Measurements from ENCODE around the gene MYH10.

Gene MYH10

GRCh38 chr17:8602679-8603078 is 27.8 kb downstream of the MYH10 start:
- DNase-seq, result no peak

GRCh38 chr17:8599351-8600011 is 31.0 kb downstream of the MYH10 start:
- DNase-seq, result no peak

DNA sequence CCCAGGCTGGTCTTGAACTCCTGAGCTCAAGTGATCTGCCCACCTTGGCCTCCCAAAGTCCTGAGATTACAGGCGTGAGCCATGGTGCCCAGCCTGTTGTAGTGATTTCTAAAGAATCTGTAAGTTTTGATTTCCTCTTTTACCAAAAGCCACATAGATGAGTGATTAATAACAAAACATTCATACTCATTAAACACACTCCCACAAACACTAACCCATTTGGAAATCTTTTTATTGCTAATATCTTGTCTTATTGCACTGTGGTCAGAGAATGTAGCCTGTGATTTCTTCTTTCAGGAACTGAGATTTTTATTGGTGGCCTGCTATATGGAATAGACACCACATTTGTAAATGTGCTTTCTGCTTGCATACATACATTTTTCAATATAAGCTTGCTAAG is 31.6 kb downstream of the MYH10 start:
- no peak for DNase-seq

GRCh38 chr17:8593830-8594229 is 36.7 kb downstream of the MYH10 start:
- DNase-seq, result no peak

DNA sequence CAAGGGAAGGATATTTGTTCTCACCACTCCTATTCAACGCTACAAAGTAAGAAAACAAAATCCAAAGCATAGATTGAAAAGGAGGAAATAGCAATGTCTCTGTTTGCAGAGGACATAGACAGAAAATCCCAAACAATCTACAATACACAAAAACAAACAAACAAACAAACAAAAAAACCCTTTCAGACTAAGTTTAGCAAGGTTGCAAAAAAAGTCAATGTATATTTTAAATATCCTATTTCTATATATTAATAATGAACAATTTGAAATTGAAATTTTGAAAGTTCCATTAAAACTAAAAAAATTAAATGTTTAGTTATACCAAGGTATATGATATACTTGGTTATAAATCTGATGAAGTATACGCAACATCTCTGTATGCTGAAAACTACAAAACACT is 37.2 kb downstream of the MYH10 start:
- no peak for DNase-seq

GRCh38 chr17:8588877-8589554 is 41.5 kb downstream of the MYH10 start:
- DNase-seq, result no peak

- no peak for DNase-seq
Measured at GRCh38 chr17:8586766-8587165, 43.8 kb downstream of the MYH10 start.

DNA sequence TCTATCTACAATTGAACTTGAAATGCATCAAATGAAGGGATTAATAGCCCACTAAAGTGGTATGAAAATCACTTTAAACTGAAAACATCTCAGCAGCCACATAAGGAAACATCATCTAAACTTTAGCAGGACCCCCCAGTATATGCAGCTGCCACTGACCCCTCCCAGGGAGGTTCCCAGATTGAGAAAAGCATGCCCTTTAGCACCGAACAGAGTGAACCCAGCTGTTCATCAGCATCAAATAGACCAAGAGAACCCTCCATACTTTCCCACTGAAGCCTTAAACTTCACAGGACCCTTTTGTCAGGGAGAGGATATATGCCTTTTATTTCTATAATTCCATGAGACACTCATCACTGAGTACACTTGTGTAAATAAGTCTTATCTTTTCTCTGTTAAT is 44.6 kb downstream of the MYH10 start:
- no peak for DNase-seq

GRCh38 chr17:8583954-8584353 is 46.6 kb downstream of the MYH10 start:
- no peak for DNase-seq

DNA sequence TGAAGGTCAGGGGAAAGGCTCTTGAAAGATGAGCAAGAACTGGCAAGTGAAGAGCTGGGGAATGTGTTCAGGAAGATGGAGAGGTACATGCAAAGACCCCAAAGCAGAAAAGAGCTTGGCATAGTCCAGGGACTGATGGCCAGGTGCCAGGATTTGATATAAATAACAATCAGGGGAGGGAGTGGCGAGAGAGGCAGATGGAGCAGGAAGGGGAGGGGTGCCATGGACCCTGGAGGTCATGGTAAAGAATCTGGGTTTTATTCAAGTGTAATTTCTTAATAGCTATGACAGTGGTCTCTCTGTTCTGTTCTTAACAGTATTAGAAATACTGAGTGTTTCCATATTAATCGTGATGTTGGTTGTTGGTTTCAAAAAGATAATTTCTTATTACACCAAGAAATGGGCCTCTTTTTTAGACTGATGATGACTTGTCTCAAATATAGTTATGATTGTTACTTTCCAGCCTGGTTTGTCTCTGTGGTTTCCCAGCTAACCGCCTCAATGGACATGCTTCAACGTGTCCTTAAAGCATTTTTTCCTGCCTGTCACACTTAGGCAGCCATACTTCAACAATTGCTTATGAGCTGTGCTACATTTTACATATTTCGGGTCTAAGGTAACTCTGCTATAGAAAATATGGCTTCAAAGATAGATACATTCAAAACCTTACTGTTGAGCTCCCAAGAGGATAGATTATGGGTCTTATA is 49.4 kb downstream of the MYH10 start:
- DNase-seq, result no peak

GRCh38 chr17:8577868-8578267 is 52.7 kb downstream of the MYH10 start:
- DNase-seq, result no peak

DNA sequence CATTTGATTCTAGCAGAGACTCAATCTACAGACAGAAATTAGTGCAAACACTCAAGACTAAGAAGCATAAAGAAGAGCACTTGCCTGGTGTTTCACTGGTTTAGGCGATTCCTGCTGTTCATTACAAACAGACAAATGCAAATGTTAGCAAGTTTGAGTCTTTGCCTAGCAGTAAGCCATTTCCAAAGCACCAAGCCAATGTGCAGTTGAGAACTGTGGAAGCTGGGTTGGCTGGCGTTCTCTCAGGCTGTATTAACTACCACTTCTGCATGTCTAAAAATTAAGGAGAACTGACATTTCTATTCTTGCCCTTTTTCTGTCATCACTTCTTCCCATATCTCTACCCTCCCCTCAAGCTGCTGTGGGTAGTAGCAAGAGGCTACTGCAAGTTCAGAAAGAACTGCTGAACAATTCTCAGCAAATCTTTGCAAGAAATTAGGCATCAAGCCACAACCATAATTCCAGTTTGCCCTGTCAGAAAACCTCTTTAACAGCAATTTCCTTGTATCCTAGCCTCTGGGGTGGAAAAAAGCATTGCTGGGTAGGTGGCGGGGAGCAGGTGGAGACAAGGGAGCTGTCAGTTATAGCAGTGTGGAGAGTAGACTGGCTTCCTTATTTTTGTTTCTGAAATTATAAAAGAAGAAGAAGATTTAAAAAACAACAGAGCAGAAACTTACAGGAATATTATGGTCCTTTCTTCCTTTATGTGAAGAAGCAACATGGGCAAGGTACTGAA is 53.8 kb downstream of the MYH10 start:
- DNase-seq, result no peak

DNA sequence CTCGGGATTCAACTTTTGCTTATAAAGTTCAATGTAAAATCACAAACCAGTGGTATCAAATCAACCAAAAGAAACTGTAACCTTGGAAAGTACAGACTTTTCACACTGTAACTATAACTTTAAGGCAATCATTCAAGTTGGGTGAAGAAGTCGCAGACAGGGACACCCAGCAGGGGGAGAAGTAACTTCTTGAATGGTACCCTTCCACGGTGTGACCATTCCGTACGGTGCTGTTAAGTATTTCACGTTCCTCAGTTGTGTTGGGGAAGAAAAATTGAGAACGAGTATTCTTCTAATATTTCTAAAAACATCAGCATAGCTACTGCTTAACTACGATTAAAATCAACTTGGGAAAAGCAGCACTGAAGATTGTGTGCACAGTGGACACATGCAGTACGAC is 55.8 kb downstream of the MYH10 start:
- no peak for DNase-seq

DNA sequence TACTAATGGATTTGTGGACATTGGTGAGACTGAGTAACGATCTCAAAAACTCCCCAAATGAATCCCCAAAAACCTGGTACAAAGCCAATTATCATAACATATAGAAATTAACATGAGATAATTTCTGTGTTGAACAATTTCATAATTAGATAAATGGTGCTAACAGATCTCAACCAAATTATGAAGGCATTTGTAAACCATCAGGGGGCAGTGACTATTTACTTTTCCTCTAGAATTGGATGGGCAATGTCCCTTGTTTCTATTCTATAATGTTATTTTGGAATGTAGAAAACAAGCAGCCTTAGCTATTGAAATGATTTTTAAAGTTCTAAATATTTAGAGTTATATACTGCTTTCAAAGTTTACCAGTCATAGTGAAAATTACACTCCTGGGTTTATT is 57.8 kb downstream of the MYH10 start:
- DNase-seq, result no peak

GRCh38 chr17:8563981-8564602 is 66.4 kb downstream of the MYH10 start:
- no peak for DNase-seq

GRCh38 chr17:8563024-8563776 is 67.3 kb downstream of the MYH10 start:
- DNase-seq, result no peak

GRCh38 chr17:8558144-8558543 is 72.4 kb downstream of the MYH10 start:
- no peak for DNase-seq

DNA sequence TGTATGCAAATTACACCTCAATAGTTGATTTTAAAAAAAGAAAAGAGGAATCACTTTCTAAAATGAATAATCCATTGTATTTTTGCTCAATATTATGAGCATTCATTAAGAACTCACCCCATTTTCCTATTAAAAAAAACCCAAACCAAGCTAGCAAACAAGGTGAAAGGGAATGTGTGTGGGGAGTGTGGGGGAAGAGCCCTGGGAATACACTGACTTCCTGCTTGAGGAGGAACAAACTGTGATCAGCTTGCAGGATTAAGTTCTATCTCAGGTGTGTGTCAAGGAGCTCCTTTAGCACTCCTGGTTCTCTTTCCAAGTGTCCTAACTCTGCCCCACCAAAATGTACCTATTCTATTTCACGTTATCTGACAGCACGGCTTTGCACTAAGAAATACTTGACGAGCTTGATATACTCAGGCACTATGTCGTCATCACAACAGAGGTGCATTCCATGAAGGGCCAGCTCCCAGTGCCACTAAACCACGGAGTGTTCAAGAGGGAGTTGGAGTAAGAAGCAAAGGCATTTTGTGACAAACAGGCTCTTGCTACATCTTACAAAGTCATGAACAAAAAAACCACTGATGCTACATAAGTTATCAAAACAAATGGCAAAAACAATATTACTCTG is 73.2 kb downstream of the MYH10 start:
- DNase-seq, result no peak

- no peak for DNase-seq
Measured at GRCh38 chr17:8556074-8556473, 74.5 kb downstream of the MYH10 start.

DNA sequence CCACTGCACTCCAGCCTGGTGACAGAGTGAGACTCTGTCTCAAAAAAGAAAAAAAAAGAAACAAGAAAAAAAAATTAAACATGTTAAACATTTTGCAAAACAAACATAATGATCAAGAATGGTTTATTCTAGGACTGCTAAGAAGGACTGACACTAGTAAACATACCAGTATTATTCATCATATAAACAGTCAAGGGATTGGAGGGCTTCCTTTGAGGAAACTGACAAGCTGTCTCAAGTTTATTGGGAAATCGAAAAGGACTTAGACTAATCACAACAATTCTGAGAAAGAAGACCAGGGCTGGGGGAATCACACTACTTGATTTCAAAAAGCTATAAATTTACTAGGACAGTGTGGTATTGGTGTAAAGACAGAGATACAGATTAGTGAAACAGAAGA is 75.5 kb downstream of the MYH10 start:
- DNase-seq, result no peak

- DNase-seq, result no peak
Measured at GRCh38 chr17:8552577-8553320, 77.8 kb downstream of the MYH10 start.

All from NCI-H187 treated with DMSO at 0.1 percent for 48 hours (cell line).